ENCODE data around the gene POLN.

Gene POLN

DNA sequence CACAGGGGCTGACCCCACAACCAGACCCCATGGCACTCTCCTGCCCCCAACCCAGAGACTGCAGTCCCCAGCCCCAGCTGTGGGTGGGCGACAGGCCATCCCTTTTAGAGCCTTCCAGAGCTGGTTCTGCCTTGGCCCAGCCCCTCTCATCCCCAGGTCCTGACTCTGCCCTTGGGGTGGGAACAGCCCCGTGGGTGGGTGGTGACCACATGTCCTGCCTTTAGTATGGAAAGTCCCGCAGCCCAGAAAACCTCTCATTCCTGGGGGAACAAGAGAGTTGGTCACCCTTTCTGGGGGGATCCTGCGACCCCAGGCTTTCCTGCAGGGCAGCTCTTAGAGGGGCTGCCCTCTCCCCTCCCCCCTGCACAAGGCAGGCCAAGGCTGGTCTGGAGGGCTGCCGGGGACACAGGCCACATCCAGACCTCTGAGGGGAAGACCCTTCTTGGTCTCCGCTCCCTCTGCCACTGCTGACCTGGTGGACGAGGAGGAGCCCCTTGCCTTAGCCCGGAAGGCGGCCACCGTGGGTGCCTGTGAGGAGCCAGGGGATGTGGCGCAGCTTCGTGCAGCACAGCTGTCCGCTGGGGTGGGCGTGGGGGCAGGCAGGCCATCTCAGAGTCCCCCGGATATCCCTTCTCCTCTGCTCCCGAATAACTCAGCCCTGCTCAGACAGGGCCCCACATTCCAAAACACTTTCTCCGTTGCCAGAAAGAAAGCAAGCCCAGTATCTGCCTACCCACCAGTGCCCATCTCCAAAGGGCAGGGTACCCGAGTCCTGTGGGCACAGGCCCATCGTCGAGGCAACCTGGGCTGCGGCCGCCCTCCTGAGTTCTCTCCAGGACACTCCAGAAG, 26.7 kb upstream of the POLN start:
- TF ChIP-seq, protein P1, sequence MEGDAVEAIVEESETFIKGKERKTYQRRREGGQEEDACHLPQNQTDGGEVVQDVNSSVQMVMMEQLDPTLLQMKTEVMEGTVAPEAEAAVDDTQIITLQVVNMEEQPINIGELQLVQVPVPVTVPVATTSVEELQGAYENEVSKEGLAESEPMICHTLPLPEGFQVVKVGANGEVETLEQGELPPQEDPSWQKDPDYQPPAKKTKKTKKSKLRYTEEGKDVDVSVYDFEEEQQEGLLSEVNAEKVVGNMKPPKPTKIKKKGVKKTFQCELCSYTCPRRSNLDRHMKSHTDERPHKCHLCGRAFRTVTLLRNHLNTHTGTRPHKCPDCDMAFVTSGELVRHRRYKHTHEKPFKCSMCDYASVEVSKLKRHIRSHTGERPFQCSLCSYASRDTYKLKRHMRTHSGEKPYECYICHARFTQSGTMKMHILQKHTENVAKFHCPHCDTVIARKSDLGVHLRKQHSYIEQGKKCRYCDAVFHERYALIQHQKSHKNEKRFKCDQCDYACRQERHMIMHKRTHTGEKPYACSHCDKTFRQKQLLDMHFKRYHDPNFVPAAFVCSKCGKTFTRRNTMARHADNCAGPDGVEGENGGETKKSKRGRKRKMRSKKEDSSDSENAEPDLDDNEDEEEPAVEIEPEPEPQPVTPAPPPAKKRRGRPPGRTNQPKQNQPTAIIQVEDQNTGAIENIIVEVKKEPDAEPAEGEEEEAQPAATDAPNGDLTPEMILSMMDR (conservative IDR thresholded peaks at IDR 0.05) = no peak
- H3K27ac ChIP-seq = no peak overlapping the region

DNA sequence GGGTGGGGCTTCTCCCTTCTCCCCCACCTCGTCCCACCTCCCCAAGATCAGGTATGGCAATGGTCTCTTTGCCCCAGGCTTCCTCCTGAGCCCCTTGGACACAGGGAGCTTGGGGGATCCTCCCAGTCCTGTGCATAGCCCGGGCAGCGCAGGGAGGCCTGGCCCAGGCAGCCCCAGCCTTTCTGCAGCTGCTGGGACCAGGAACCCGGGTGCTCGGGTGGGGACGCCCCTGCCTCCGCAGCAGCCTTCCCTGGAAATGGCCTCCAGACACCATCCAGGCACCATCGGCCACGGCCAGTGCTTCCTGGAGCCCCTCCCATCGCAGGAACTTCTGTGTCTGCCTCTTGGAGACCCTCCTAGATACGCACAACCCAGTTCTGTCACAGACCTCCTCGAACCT, 25.9 kb upstream of the POLN start:
- TF ChIP-seq, protein P1 (conservative IDR thresholded peaks at IDR 0.05) = no peak
- H3K27ac ChIP-seq = no peak overlapping the region

DNA sequence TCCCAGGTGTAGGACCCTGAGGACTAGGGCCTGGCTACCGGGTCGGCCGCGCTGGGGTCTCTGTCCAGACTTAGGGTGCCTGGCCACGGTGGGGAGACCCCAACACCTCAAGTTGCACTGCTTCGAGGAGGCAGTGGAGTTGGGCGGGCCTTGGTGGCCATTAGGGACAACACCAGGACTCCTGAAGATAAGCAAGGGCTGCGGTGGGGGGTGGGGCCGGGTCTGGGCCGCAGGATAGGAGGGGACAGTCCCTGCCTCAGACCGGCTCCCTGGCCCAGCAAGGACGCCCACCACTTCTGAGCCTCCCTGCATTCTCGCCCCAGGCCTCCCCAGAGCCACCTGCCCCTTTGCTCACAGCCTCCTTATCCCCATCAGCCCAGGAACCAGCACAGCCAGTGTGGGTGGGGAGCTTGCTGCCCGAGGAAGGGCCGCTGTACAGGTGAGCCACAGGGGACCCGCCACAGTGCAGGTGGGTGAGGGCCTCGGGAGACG, 25.4 kb upstream of the POLN start:
- TF ChIP-seq, protein P1 (conservative IDR thresholded peaks at IDR 0.05) = no peak
- H3K27ac ChIP-seq = no peak overlapping the region

- TF ChIP-seq, protein P1 (conservative IDR thresholded peaks at IDR 0.05) = no peak
Observed at GRCh38 chr4:2266821-2267220, 24.9 kb upstream of the POLN start.

GRCh38 chr4:2266181-2266580, 24.3 kb upstream of the POLN start:
- TF ChIP-seq, protein P1 (conservative IDR thresholded peaks at IDR 0.05) = no peak
- peak overlapping the region; percentile 57 for H3K27ac ChIP-seq

More at GRCh38 chr4:2266821-2267220, 24.9 kb upstream of the POLN start:
- H3K27ac ChIP-seq = peak overlapping the region; percentile 57; the same call in 1 of the 2 replicates

GRCh38 chr4:2265113-2266110, 23.5 kb upstream of the POLN start:
- TF ChIP-seq, protein P1 (conservative IDR thresholded peaks at IDR 0.05) = no peak
- peak overlapping the region; percentile 57 for H3K27ac ChIP-seq
